Vagina (tissue), 2 donors: ENCODE data around the gene IL1R2.

Source experiments
- CTCF ChIP-seq, 3 experiments: fragments of 450-650 bp in 2 of 3; fragments of 200-600 bp in 1 of 3; sonication (generic) in 1 of 3; IDR thresholded peaks; one replicate each; pipeline ENCODE4 v1.5.1; 2017 to 2019; ENCODE audit warnings: antibody characterized with exemption in 3 of 3, mild to moderate bottlenecking in 2 of 3, moderate library complexity in 2 of 3
- POLR2A ChIP-seq, 2 donors: fragments of 450-650 bp; IDR thresholded peaks; one replicate each; pipeline ENCODE4 v1.6.1; 2017; ENCODE audit warnings: antibody characterized with exemption in 2 of 2, mild to moderate bottlenecking in 2 of 2, moderate library complexity in 2 of 2

- no peak for TF ChIP-seq POLR2A (IDR thresholded peaks at IDR 0.05)
- no peak for TF ChIP-seq CTCF (IDR thresholded peaks at IDR 0.05)
Measured at GRCh38 chr2:102025583-102026267, 34.0 kb downstream of the IL1R2 start.
